HepG2 (cell line): ENCODE data around the gene CCNYL1. TPM values are rescaled to one million over a fixed set of nuclear protein-coding genes. Genes with fewer than 3 reads are reported as not detected.
A peak's percentile ranks its signal among the peaks of the same experiment; 100 is the strongest.

Experiments
- ATF3 ChIP-seq: sonication (generic); formaldehyde crosslinking; IDR thresholded peaks from 2 replicates; pipeline ENCODE4 v1.4.0; 2020; ENCODE audit warnings: missing genetic modification reagents
- FLYWCH1 ChIP-seq: sonication (generic); formaldehyde crosslinking; IDR thresholded peaks from 2 replicates; pipeline ENCODE4 v1.8.1; 2023; ENCODE audit warnings: mild to moderate bottlenecking, missing genetic modification reagents
- FOXA1 ChIP-seq, 2 experiments: fragments of 450-650 bp in 1 of 2; sonication (generic) in 1 of 2; formaldehyde crosslinking in 1 of 2; IDR thresholded peaks; 2 replicates each; pipeline versions ENCODE4 v1.4.0 to v1.6.1; 2016 to 2020; ENCODE audit warnings: missing genetic modification reagents in 1 of 2
- GATAD2A ChIP-seq: IDR thresholded peaks from 2 replicates; pipeline ENCODE4 v1.6.1; 2016
- HNF1A ChIP-seq, 2 experiments: sonication (generic) in 1 of 2; formaldehyde crosslinking in 1 of 2; IDR thresholded peaks; 2 replicates each; pipeline versions ENCODE4 v1.4.0 to v1.6.1; 2016 to 2020; ENCODE audit warnings: borderline replicate concordance in 1 of 2, low read depth in 1 of 2, mild to moderate bottlenecking in 1 of 2, missing genetic modification reagents in 1 of 2
- HOXA3 ChIP-seq: sonication (generic); formaldehyde crosslinking; IDR thresholded peaks from 2 replicates; pipeline ENCODE4 v1.5.0; 2020; ENCODE audit warnings: missing genetic modification reagents
- IRF9 ChIP-seq: sonication (generic); formaldehyde crosslinking; IDR thresholded peaks from 2 replicates; pipeline ENCODE4 v1.8.0; 2022; ENCODE audit warnings: missing genetic modification reagents, mild to moderate bottlenecking, borderline replicate concordance
- ISL2 ChIP-seq: sonication (generic); formaldehyde crosslinking; IDR thresholded peaks from 2 replicates; pipeline ENCODE4 v1.5.0; 2020; ENCODE audit warnings: missing genetic modification reagents
- NFYB ChIP-seq: sonication (generic); formaldehyde crosslinking; IDR thresholded peaks from 2 replicates; pipeline ENCODE4 v1.4.0; 2020; ENCODE audit warnings: missing genetic modification reagents
- NR2F6 ChIP-seq, 2 experiments: IDR thresholded peaks; 2 replicates each; pipeline ENCODE4 v1.6.1; 2016; ENCODE audit warnings: antibody characterized with exemption in 1 of 2, mild to moderate bottlenecking in 1 of 2
- RXRB ChIP-seq: IDR thresholded peaks from 2 replicates; pipeline ENCODE4 v1.6.1; 2016; ENCODE audit warnings: borderline replicate concordance, missing genetic modification reagents, missing compliant biosample characterization
- SOX5 ChIP-seq: IDR thresholded peaks from 2 replicates; pipeline ENCODE4 v1.6.1; 2016; ENCODE audit warnings: borderline replicate concordance
- TFAP4 ChIP-seq: sonication (generic); IDR thresholded peaks from 2 replicates; pipeline ENCODE4 v1.6.1; 2016; ENCODE audit warnings: low read depth, borderline replicate concordance
- TFDP2 ChIP-seq: sonication (generic); formaldehyde crosslinking; IDR thresholded peaks from 2 replicates; pipeline ENCODE4 v1.4.0; 2020; ENCODE audit warnings: missing genetic modification reagents
- THRA ChIP-seq: sonication (generic); formaldehyde crosslinking; IDR thresholded peaks from 2 replicates; pipeline ENCODE4 v1.4.0; 2020; ENCODE audit warnings: missing genetic modification reagents, borderline replicate concordance
- ZBTB7B ChIP-seq: sonication (generic); formaldehyde crosslinking; IDR thresholded peaks from 2 replicates; pipeline ENCODE4 v1.4.0; 2020; ENCODE audit warnings: missing genetic modification reagents
- ZMYM3 ChIP-seq: sonication (generic); formaldehyde crosslinking; IDR thresholded peaks from 2 replicates; pipeline ENCODE4 v1.5.1; 2020; ENCODE audit warnings: mild to moderate bottlenecking, missing genetic modification reagents
- ZNF614 ChIP-seq: IDR thresholded peaks from 2 replicates; pipeline ENCODE4 v1.6.1; 2018; ENCODE audit warnings: missing biosample characterization, missing genetic modification reagents, inconsistent platforms, borderline replicate concordance
- polyA plus RNA-seq, 8 experiments: library from polyadenylated mRNA; depleted of rRNA in 3 of 8; stranded (reverse) in 7 of 8; unstranded in 1 of 8; fragments of >200 nt; fragmentation: Illumina TruSeq in 4 of 8; extraction: Trizol in 4 of 8; gene quantifications; 2 replicates each; pipeline versions ENCODE4 v1.2.1 to v1.2.3, GENCODE V29; 2011 to 2016; ENCODE audit warnings: low read depth in 4 of 8, missing spikeins in 1 of 8, mixed read lengths in 1 of 8; ENCODE audit not compliant: insufficient read depth in 1 of 8
- total RNA-seq, 5 experiments: library from RNA; depleted of rRNA; stranded (reverse); fragments of >200 nt; fragmentation: Illumina TruSeq; extraction: Trizol; gene quantifications; 2 replicates each; pipeline ENCODE4 v1.2.3, GENCODE V29; 2016; ENCODE audit warnings: low read depth in 1 of 5

The CCNYL1 gene
- total and polyA plus RNA-seq, 2 of the 13 experiments (the other 11 are each of a cell fraction or from before 2014, with no cell fraction given) = 12.5 to 16.2 TPM

- TF ChIP-seq NR2F6 (IDR thresholded peaks at IDR 0.05) = peak; percentile 69
- TF ChIP-seq NR2F6 (CRISPR knock-in tag; IDR thresholded peaks at IDR 0.05) = peak; percentile 63
- TF ChIP-seq IRF9 = no peak
- peak; percentile 37; the same call in 1 of the 2 replicates for TF ChIP-seq ZMYM3 (CRISPR knock-in tag)
- no peak for TF ChIP-seq TFDP2 (CRISPR knock-in tag)
- peak; percentile 26; the same call in 1 of the 2 replicates for TF ChIP-seq RXRB
- TF ChIP-seq THRA = peak; percentile 26; the same call in 1 of the 2 replicates
- TF ChIP-seq ZBTB7B (CRISPR knock-in tag) = peak; percentile 64
- TF ChIP-seq ZNF614 (CRISPR knock-in tag) = peak; percentile 62; the same call in 1 of the 2 replicates
- 0 out of 2 replicates have a peak, but pooled peaks have one; percentile 13 for TF ChIP-seq NFYB
- TF ChIP-seq TFAP4 = peak; percentile 74; the same call in 1 of the 2 replicates
- TF ChIP-seq FLYWCH1 (CRISPR knock-in tag) = no peak
- TF ChIP-seq HOXA3 = peak; percentile 37; the same call in 1 of the 2 replicates
- TF ChIP-seq ISL2 = peak; percentile 40; the same call in 1 of the 2 replicates
- TF ChIP-seq HNF1A (IDR thresholded peaks at IDR 0.05; ENCODE audit: low read depth) = peak; percentile 48; the same call in 1 of the 2 replicates
- TF ChIP-seq HNF1A (CRISPR knock-in tag; IDR thresholded peaks at IDR 0.05; ENCODE audit: borderline replicate concordance) = no peak
- peak; percentile 62 for TF ChIP-seq ATF3
- TF ChIP-seq SOX5 = peak; percentile 89
- peak; percentile 78 for TF ChIP-seq GATAD2A (CRISPR knock-in tag)
- TF ChIP-seq FOXA1 (IDR thresholded peaks at IDR 0.05) = no peak
- peak; percentile 85 for TF ChIP-seq FOXA1 (CRISPR knock-in tag; IDR thresholded peaks at IDR 0.05)
Measured at GRCh38 chr2:207801259-207801658, 89.8 kb downstream of the CCNYL1 start (continued).
